A673 (cell line): Measurements from ENCODE around the gene CCDC30. TPM values are rescaled to one million over a fixed set of nuclear protein-coding genes. Genes with fewer than 3 reads are reported as not detected.

Experiments used
- BruUV-seq: library from RNA; stranded (reverse); fragments of 400-500 nt; replicated peaks from 2 replicates; lab custom pipeline; 2021; lab: Mats Ljungman, UMichigan
- CTCF ChIA-PET: fragments of 300-600 bp; sonication (Branson Sonifier 250); formaldehyde crosslinking; loops from one replicate; lab custom pipeline; 2022; ENCODE audit warnings: antibody characterized with exemption; lab: Charles Lee
- POLR2A ChIA-PET: fragments of 300-600 bp; sonication (Branson Sonifier 250); formaldehyde crosslinking; loops from one replicate; lab custom pipeline; 2022; ENCODE audit warnings: antibody characterized with exemption; ENCODE audit not compliant: low non-redundant PET; lab: Charles Lee
- DNase-seq: peaks from one replicate; pipeline ENCODE4 v3.0.0-alpha.2; 2015; ENCODE audit warnings: low spot score
- H3K27ac ChIP-seq: fragments of 200-600 bp; sonication (generic); 2 replicates; pipeline ENCODE4 v1.5.1; 2016; ENCODE audit warnings: mixed run types, low read depth, mild to moderate bottlenecking, mixed read lengths, antibody characterized with exemption, low read length; ENCODE audit not compliant: poor library complexity, severe bottlenecking
- H3K27me3 ChIP-seq: fragments of 200-600 bp; sonication (generic); replicated peaks from 2 replicates; pipeline ENCODE4 v1.6.1; 2017; ENCODE audit warnings: mixed run types, low read depth, mild to moderate bottlenecking, mixed read lengths, antibody characterized with exemption, low read length; ENCODE audit not compliant: insufficient read depth, poor library complexity
- H3K36me3 ChIP-seq: fragments of 200-600 bp; sonication (generic); 2 replicates; pipeline ENCODE4 v1.6.1; 2016; ENCODE audit warnings: mixed run types, mild to moderate bottlenecking, mixed read lengths, antibody characterized with exemption, low read length; ENCODE audit not compliant: insufficient read depth, poor library complexity, severe bottlenecking
- H3K4me1 ChIP-seq: fragments of 200-600 bp; sonication (generic); 2 replicates; pipeline ENCODE4 v1.6.1; 2017; ENCODE audit warnings: mixed run types, mild to moderate bottlenecking, mixed read lengths, antibody characterized with exemption, low read length; ENCODE audit not compliant: insufficient read depth, poor library complexity, severe bottlenecking
- H3K4me3 ChIP-seq: fragments of 200-600 bp; sonication (generic); 2 replicates; pipeline ENCODE4 v1.5.1; 2016; ENCODE audit warnings: low read depth, mixed run types, mild to moderate bottlenecking, mixed read lengths, low read length; ENCODE audit not compliant: poor library complexity, severe bottlenecking
- H3K9me3 ChIP-seq: fragments of 200-600 bp; sonication (generic); 2 replicates; pipeline ENCODE4 v1.6.1; 2016; ENCODE audit warnings: mixed run types, low read depth, mild to moderate bottlenecking, mixed read lengths, antibody characterized with exemption, low read length; ENCODE audit not compliant: poor library complexity, severe bottlenecking
- CTCF ChIP-seq: fragments of 300-800, 200-600 bp; sonication (generic); conservative IDR thresholded peaks from 2 replicates; pipeline ENCODE4 v1.5.1; 2017; ENCODE audit warnings: low read depth, mild to moderate bottlenecking, antibody characterized with exemption, low read length, moderate library complexity, mixed read lengths
- EZH2 ChIP-seq: fragments of 200-600 bp; sonication (generic); IDR thresholded peaks from 2 replicates; pipeline ENCODE4 v1.6.1; 2017; ENCODE audit warnings: borderline replicate concordance, low read depth, mild to moderate bottlenecking, mixed read lengths, antibody characterized with exemption, low read length; ENCODE audit not compliant: poor library complexity, severe bottlenecking
- intact Hi-C: fragments of 100-400 bp; cut with micrococcal nuclease; formaldehyde crosslinking; loops from one replicate; pipeline ENCODE4 v1.10.0; 2022; ENCODE audit not compliant: unreplicated experiment
- total RNA-seq: library from RNA; stranded (reverse); gene quantifications from 2 replicates; pipeline ENCODE4 v1.2.3, GENCODE V29; 2021

CCDC30 gene
- total RNA-seq, 1 experiment from 2014 or later, result 4.8 TPM

GRCh38 chr1:42418516-42418915, 44.6 kb upstream of the CCDC30 start:
- H3K9me3 ChIP-seq, result no peaks in the 10 kb centered on the region
- H3K27ac ChIP-seq, result no peak overlapping the region
- peaks cover 10% of the 10 kb centered on the region for H3K4me1 ChIP-seq
- no peaks in the 10 kb centered on the region for H3K27me3 ChIP-seq
- no TSS peak for BruUV-seq
- POLR2A ChIA-PET, result no interaction called here
- intact Hi-C loops, result no loop called here
- TF ChIP-seq EZH2 (no peak), CTCF (no peak)
- H3K36me3 ChIP-seq, result no peaks in the 10 kb centered on the region
- CTCF ChIA-PET, result no interaction called here
- no peak for DNase-seq
- no peak overlapping the region for H3K4me3 ChIP-seq

- Histone ChIP-seq H3K4me3 (no peak overlapping the region), H3K36me3 (no peaks in the 10 kb centered on the region), H3K27me3 (no peaks in the 10 kb centered on the region), H3K27ac (no peak overlapping the region), H3K4me1 (peaks cover 10% of the 10 kb centered on the region), H3K9me3 (no peaks in the 10 kb centered on the region)
- no peak for DNase-seq
- no TSS peak for BruUV-seq
- ChIA-PET CTCF (no interaction called here), POLR2A (no interaction called here)
- TF ChIP-seq CTCF, result no peak
- no peak for TF ChIP-seq EZH2
- intact Hi-C loops, result no loop called here
These were observed 43.8 kb upstream of the CCDC30 start for GRCh38 chr1:42419126-42419821.

- no peak for DNase-seq
- no TSS peak for BruUV-seq
- Histone ChIP-seq H3K27ac (no peak overlapping the region), H3K4me3 (no peak overlapping the region), H3K27me3 (no peaks in the 10 kb centered on the region), H3K4me1 (peaks cover 10% of the 10 kb centered on the region), H3K9me3 (no peaks in the 10 kb centered on the region), H3K36me3 (no peaks in the 10 kb centered on the region)
- CTCF ChIA-PET, result interaction anchor here (0.6 kb wide), 1 partner anchor 73 kb away, joined by 11 read pairs; no protein-coding TSS in a partner anchor
- intact Hi-C loops, result no loop called here
- TF ChIP-seq CTCF (no peak), EZH2 (no peak)
- POLR2A ChIA-PET, result no interaction called here
These were observed 43.0 kb upstream of the CCDC30 start for GRCh38 chr1:42420121-42420520.
